Hepatocyte (in vitro differentiated cells): Measurements from ENCODE around the gene ATP2A2. TPM values are rescaled to one million over a fixed set of nuclear protein-coding genes. Genes with fewer than 3 reads are reported as not detected.

ENCODE experiments used
- DNase-seq: peaks from one replicate; pipeline ENCODE4 v3.0.0-alpha.2; 2016; ENCODE audit warnings: low spot score
- H2AFZ ChIP-seq: fragments of 200-600 bp; sonication (generic); 2 replicates; pipeline ENCODE4 v1.6.0; 2016; ENCODE audit warnings: antibody characterized with exemption, mild to moderate bottlenecking
- H3K27ac ChIP-seq: fragments of 200-600 bp; sonication (generic); 2 replicates; pipeline ENCODE4 v1.5.1; 2016; ENCODE audit warnings: mild to moderate bottlenecking
- H3K27me3 ChIP-seq: fragments of 200-600 bp; sonication (generic); 2 replicates; pipeline ENCODE4 v1.6.1; 2016
- H3K36me3 ChIP-seq: fragments of 200-600 bp; sonication (generic); replicated peaks from 2 replicates; pipeline ENCODE4 v1.5.1; 2016; ENCODE audit warnings: low read depth; ENCODE audit not compliant: insufficient read depth
- H3K4me1 ChIP-seq: fragments of 200-600 bp; sonication (generic); 2 replicates; pipeline ENCODE4 v1.5.1; 2016; ENCODE audit warnings: mild to moderate bottlenecking, moderate library complexity; ENCODE audit not compliant: insufficient read depth
- H3K4me2 ChIP-seq: fragments of 200-600 bp; sonication (generic); 2 replicates; pipeline ENCODE4 v1.6.0; 2016
- H3K4me3 ChIP-seq: fragments of 200-600 bp; sonication (generic); 2 replicates; pipeline ENCODE4 v1.5.1; 2016; ENCODE audit warnings: mild to moderate bottlenecking
- H3K79me2 ChIP-seq: fragments of 200-600 bp; sonication (generic); 2 replicates; pipeline ENCODE4 v1.6.0; 2017; ENCODE audit warnings: mild to moderate bottlenecking
- H3K9me2 ChIP-seq: fragments of 200-600 bp; sonication (generic); replicated peaks from 2 replicates; pipeline ENCODE4 v1.6.0; 2017; ENCODE audit warnings: mild to moderate bottlenecking; ENCODE audit not compliant: insufficient read depth
- H3K9me3 ChIP-seq: fragments of 200-600 bp; sonication (generic); 2 replicates; pipeline ENCODE4 v1.5.1; 2016; ENCODE audit warnings: low read depth, mild to moderate bottlenecking
- H4K20me1 ChIP-seq: fragments of 200-600 bp; sonication (generic); 2 replicates; pipeline ENCODE4 v1.6.0; 2016; ENCODE audit warnings: mild to moderate bottlenecking; ENCODE audit not compliant: insufficient read depth, poor library complexity, severe bottlenecking
- CTCF ChIP-seq: fragments of 200-600 bp; sonication (generic); IDR thresholded peaks from 2 replicates; pipeline ENCODE4 v1.5.1; 2016; ENCODE audit warnings: antibody characterized with exemption, mild to moderate bottlenecking; ENCODE audit not compliant: poor library complexity
- EZH2 ChIP-seq: fragments of 200-600 bp; sonication (generic); IDR thresholded peaks from 2 replicates; pipeline ENCODE4 v1.6.1; 2016; ENCODE audit warnings: antibody characterized with exemption, mild to moderate bottlenecking, borderline replicate concordance
- EZH2phosphoT487 ChIP-seq: fragments of 200-600 bp; sonication (generic); IDR thresholded peaks from one replicate; pipeline ENCODE4 v1.6.1; 2018; ENCODE audit warnings: antibody characterized with exemption, mild to moderate bottlenecking, low read depth, moderate library complexity; ENCODE audit not compliant: unreplicated experiment, severe bottlenecking
- WGBS: methylation state at CpG from one replicate; pipeline ENCODE4 v1.1.6; 2016; ENCODE audit warnings: low lambda C conversion rate; ENCODE audit errors: missing lambda C conversion rate; 5-methylcytosine and 5-hydroxymethylcytosine counted together
- polyA plus RNA-seq: library from polyadenylated mRNA; unstranded; fragments of >200 nt; fragmentation: Nextera tagmentation; extraction: Ambion mirVana; gene quantifications from 2 replicates; pipeline ENCODE4 v1.2.1, GENCODE V29; 2016
- total RNA-seq: library from RNA; depleted of rRNA; stranded (reverse); fragments of >200 nt; gene quantifications from 2 replicates; pipeline ENCODE4 v1.2.3, GENCODE V29; 2014

ATP2A2 gene
- total and polyA plus RNA-seq, 2 experiments from 2014 or later: 60.2 to 126 TPM

- H3K9me2 ChIP-seq: no peaks in the 10 kb centered on the region
Measured at GRCh38 chr12:110277530-110278254, 3.4 kb upstream of the ATP2A2 start.

GRCh38 chr12:110278255-110278536, 2.9 kb upstream of the ATP2A2 start:
- no peak for DNase-seq
- H4K20me1 ChIP-seq: peaks cover 14% of the 10 kb centered on the region
- H3K4me2 ChIP-seq: peak overlapping the region; percentile 27
- WGBS: 80% methylated on average over 1 of the region's 1 CpG
- H3K36me3 ChIP-seq: no peaks in the 10 kb centered on the region
- H3K9me3 ChIP-seq: no peaks in the 10 kb centered on the region
- TF ChIP-seq CTCF: no peak
- H3K4me3 ChIP-seq: no peak overlapping the region
- no peak overlapping the region for H2AFZ ChIP-seq
- H3K4me1 ChIP-seq: peaks cover 14% of the 10 kb centered on the region
- peak overlapping the region; percentile 50 for H3K27ac ChIP-seq
- peaks cover 20% of the 10 kb centered on the region for H3K79me2 ChIP-seq
- H3K9me2 ChIP-seq: no peaks in the 10 kb centered on the region
- no peaks in the 10 kb centered on the region for H3K27me3 ChIP-seq

More at GRCh38 chr12:110277530-110278254, 3.4 kb upstream of the ATP2A2 start:
- Histone ChIP-seq H3K27ac (peak overlapping the region; percentile 50), H3K27me3 (no peaks in the 10 kb centered on the region), H3K36me3 (no peaks in the 10 kb centered on the region), H2AFZ (peak overlapping the region; percentile 11), H3K9me3 (no peaks in the 10 kb centered on the region), H4K20me1 (peaks cover 9% of the 10 kb centered on the region), H3K79me2 (peaks cover 14% of the 10 kb centered on the region), H3K4me3 (no peak overlapping the region), H3K4me1 (peaks cover 14% of the 10 kb centered on the region), H3K4me2 (peak overlapping the region; percentile 27)
- no peak for TF ChIP-seq EZH2phosphoT487
- WGBS: 85% methylated on average over 2 of the region's 2 CpGs
- DNase-seq: no peak

- Histone ChIP-seq H3K4me2 (peak overlapping the region; percentile 91), H3K27ac (peak overlapping the region; percentile 92), H4K20me1 (peaks cover 30% of the 10 kb centered on the region), H3K9me2 (no peaks in the 10 kb centered on the region), H3K4me1 (peaks cover 25% of the 10 kb centered on the region), H3K36me3 (no peaks in the 10 kb centered on the region), H3K4me3 (peak overlapping the region; percentile 82), H2AFZ (peak overlapping the region; percentile 91), H3K9me3 (no peaks in the 10 kb centered on the region), H3K27me3 (no peaks in the 10 kb centered on the region), H3K79me2 (peaks cover 35% of the 10 kb centered on the region)
- DNase-seq: no peak
- WGBS: 57% methylated on average over 14 of the region's 14 CpGs
- TF ChIP-seq EZH2phosphoT487: no peak
- TF ChIP-seq EZH2: no peak
- no peak for TF ChIP-seq CTCF
Measured at GRCh38 chr12:110279566-110280375, 1.3 kb upstream of the ATP2A2 start.

GRCh38 chr12:110280392-110280778, 662 bp upstream of the ATP2A2 start:
- no peaks in the 10 kb centered on the region for H3K9me3 ChIP-seq
- no peaks in the 10 kb centered on the region for H3K36me3 ChIP-seq
- peaks cover 36% of the 10 kb centered on the region for H4K20me1 ChIP-seq
- WGBS: 3% methylated on average over 18 of the region's 18 CpGs
- peak overlapping the region; percentile 91 for H2AFZ ChIP-seq
- H3K4me2 ChIP-seq: peak overlapping the region; percentile 91
- peaks cover 41% of the 10 kb centered on the region for H3K79me2 ChIP-seq
- H3K4me1 ChIP-seq: peaks cover 31% of the 10 kb centered on the region
- peak; percentile 68 for DNase-seq
- H3K27me3 ChIP-seq: no peaks in the 10 kb centered on the region
- TF ChIP-seq CTCF (no peak), EZH2phosphoT487 (no peak), EZH2 (no peak)
- peak overlapping the region; percentile 82 for H3K4me3 ChIP-seq
- no peaks in the 10 kb centered on the region for H3K9me2 ChIP-seq
- peak overlapping the region; percentile 92 for H3K27ac ChIP-seq
